Common myeloid progenitor, CD34-positive (primary cell): Measurements from ENCODE around the gene CHMP4B.

ENCODE experiments used
- CTCF ChIA-PET: fragments of 350-600 bp; sonication (Branson Sonifier 250); formaldehyde crosslinking; loops from one replicate; lab custom pipeline; 2021; ENCODE audit warnings: antibody characterized with exemption; lab: Charles Lee
- POLR2A ChIA-PET: fragments of 350-600 bp; sonication (Branson Sonifier 250); formaldehyde crosslinking; loops from one replicate; lab custom pipeline; 2021; ENCODE audit warnings: antibody characterized with exemption; lab: Charles Lee
- DNase-seq, 3 donors: peaks; one replicate each; pipeline versions ENCODE4 v3.0.0 to v3.0.0-alpha.2; 2013
- H3K27ac ChIP-seq, 2 experiments: 1 replicate in 1 of 2; 2 replicates in 1 of 2; pipeline ENCODE4 v1.7.0; 2013; ENCODE audit warnings: inconsistent platforms in 2 of 2, low read length in 2 of 2, mild to moderate bottlenecking in 2 of 2, low read depth in 1 of 2, moderate library complexity in 1 of 2; ENCODE audit not compliant: severe bottlenecking in 2 of 2, insufficient read depth in 1 of 2, poor library complexity in 1 of 2
- H3K27me3 ChIP-seq, 5 experiments: replicated peaks in 2 of 5; 1 replicate in 3 of 5; 2 replicates in 2 of 5; pipeline versions ENCODE4 v1.6.1 to v1.7.0; 2013; ENCODE audit warnings: low read length in 4 of 5, mild to moderate bottlenecking in 2 of 5, moderate library complexity in 2 of 5, inconsistent platforms in 1 of 5; ENCODE audit not compliant: insufficient read depth in 5 of 5, control insufficient read depth in 4 of 5
- H3K36me3 ChIP-seq, 4 experiments: 1 replicate in 2 of 4; 2 replicates in 2 of 4; pipeline versions ENCODE4 v1.6.1 to v1.7.0; 2013; ENCODE audit warnings: low read length in 3 of 4, control low read depth in 1 of 4, mild to moderate bottlenecking in 1 of 4; ENCODE audit not compliant: control insufficient read depth in 4 of 4, insufficient read depth in 4 of 4
- H3K4me1 ChIP-seq, 4 experiments: 1 replicate in 3 of 4; 2 replicates in 1 of 4; pipeline versions ENCODE4 v1.6.1 to v1.7.1; 2013; ENCODE audit warnings: low read length in 3 of 4, mild to moderate bottlenecking in 3 of 4, control low read depth in 1 of 4, inconsistent platforms in 1 of 4, moderate library complexity in 1 of 4; ENCODE audit not compliant: control insufficient read depth in 4 of 4, insufficient read depth in 4 of 4; ENCODE audit errors: control extremely low read depth in 1 of 4
- H3K4me3 ChIP-seq, 7 experiments: 1 replicate in 4 of 7; 2 replicates in 3 of 7; pipeline versions ENCODE4 v1.5.1 to v1.7.0; 2013; ENCODE audit warnings: mild to moderate bottlenecking in 7 of 7, low read length in 6 of 7, moderate library complexity in 6 of 7, inconsistent platforms in 2 of 7, low read depth in 2 of 7, control low read depth in 1 of 7; ENCODE audit not compliant: insufficient read depth in 4 of 7, control insufficient read depth in 1 of 7; ENCODE audit errors: extremely low read depth in 1 of 7
- H3K9me3 ChIP-seq, 5 experiments: 1 replicate in 4 of 5; 2 replicates in 1 of 5; pipeline versions ENCODE4 v1.6.1 to v1.7.1; 2013; ENCODE audit warnings: low read length in 4 of 5, mild to moderate bottlenecking in 2 of 5, inconsistent platforms in 1 of 5, low read depth in 1 of 5, moderate library complexity in 1 of 5; ENCODE audit not compliant: control insufficient read depth in 4 of 5, insufficient read depth in 2 of 5; ENCODE audit errors: control extremely low read depth in 1 of 5
- WGBS: methylation state at CpG from one replicate; pipeline ENCODE4 v1.1.5; 2013; ENCODE audit not compliant: insufficient coverage; 5-methylcytosine and 5-hydroxymethylcytosine counted together

Gene CHMP4B

DNA sequence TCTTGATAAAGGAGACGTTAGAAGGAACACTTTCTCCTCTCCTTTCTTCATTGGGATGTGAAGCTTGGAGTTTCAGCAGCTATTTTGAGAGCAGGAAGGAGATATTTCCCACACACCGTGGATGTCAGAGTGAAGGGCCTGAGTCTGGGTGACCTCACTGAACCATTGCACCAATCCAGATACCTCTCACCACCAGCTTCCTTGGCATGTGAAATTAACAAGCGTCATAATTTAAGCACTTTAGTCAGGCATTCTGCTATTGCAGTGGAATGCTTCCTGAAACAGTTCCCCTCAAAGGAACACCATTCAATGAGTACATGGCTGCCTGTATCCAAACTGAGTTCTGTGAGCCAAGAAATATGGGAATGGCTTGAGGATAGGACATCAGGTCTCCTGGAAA, 83.7 kb downstream of the CHMP4B start:
- 58% methylated on average over 2 of the region's 3 CpGs for WGBS
- Histone ChIP-seq H3K4me3 (no peak overlapping the region), H3K9me3 (peaks cover 0 to 13% (median 0%) of the 10 kb centered on the region in 5 experiments), H3K27ac (no peak overlapping the region), H3K27me3 (peaks cover 0 to 14% (median 6%) of the 10 kb centered on the region in 5 experiments), H3K36me3 (no peaks in the 10 kb centered on the region), H3K4me1 (no peaks in the 10 kb centered on the region)
- POLR2A ChIA-PET, result no interaction called here
- no peak for DNase-seq
- CTCF ChIA-PET, result no interaction called here

DNA sequence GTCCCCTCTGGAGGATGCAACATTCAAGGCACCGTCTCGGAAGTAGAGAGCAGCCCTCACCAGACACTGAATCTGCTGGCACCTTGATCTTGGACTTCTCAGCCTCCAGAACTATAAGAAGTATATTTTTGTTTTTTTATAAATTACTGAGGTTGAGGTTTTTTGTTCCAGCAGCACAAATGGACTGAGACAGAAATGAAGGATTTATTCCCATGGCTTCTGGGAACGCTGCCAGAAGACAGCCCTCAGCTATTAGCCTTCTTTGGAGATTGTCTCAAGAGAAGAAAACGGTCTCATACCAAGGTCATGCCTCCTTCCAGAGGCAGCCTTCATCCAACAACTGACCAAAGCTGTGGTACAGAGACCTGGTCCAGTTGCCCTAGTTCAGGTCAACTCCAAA, 85.4 kb downstream of the CHMP4B start:
- 58% methylated on average over 2 of the region's 4 CpGs for WGBS
- ChIA-PET POLR2A (no interaction called here), CTCF (interaction anchor here (1.6 kb wide), 1 partner anchor 36 kb away, joined by 5 read pairs; no protein-coding TSS in a partner anchor)
- Histone ChIP-seq H3K36me3 (no peaks in the 10 kb centered on the region), H3K4me3 (no peak overlapping the region), H3K9me3 (peaks cover 0 to 3% (median 0%) of the 10 kb centered on the region in 5 experiments), H3K27me3 (peaks cover 0 to 14% (median 10%) of the 10 kb centered on the region in 5 experiments), H3K27ac (no peak overlapping the region), H3K4me1 (no peaks in the 10 kb centered on the region)
- no peak for DNase-seq

DNA sequence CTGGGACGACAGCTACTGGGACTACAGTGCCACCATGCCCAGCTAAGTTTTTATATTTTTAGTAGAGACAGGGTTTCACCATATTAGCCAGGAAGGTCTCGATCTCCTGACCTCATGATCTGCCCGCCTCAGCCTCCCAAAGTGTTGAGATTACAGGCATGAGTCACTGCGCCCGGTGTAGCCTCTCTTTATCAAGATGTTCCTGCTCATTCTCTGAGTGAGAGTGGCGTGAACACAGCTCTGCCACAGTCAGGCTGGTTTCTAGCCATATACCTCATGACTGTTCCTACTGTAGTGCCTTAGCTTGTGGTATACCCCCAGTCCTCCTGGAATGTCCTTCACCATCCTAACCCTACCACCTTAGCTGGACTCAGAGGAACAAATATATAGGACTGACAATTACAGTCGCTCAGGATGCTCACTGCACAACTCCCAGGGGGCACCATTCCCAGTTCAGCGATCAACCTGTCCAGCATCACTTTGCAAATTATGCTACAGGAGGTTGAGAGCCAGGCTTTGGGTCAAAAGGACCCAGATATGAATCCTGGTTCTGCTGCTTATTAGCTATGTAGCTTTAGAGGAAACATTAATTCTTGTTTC, 86.3 kb downstream of the CHMP4B start:
- no peaks in the 10 kb centered on the region for H3K36me3 ChIP-seq
- peaks cover 0 to 14% (median 10%) of the 10 kb centered on the region in 5 experiments for H3K27me3 ChIP-seq
- POLR2A ChIA-PET, result no interaction called here
- no peaks in the 10 kb centered on the region for H3K4me1 ChIP-seq
- H3K27ac ChIP-seq, result no peak overlapping the region
- peaks cover 0 to under 1% (median 0%) of the 10 kb centered on the region in 5 experiments for H3K9me3 ChIP-seq
- WGBS, result 95% methylated on average over 8 of the region's 8 CpGs
- H3K4me3 ChIP-seq, result no peak overlapping the region
- DNase-seq, result no peak
- CTCF ChIA-PET, result no interaction called here

DNA sequence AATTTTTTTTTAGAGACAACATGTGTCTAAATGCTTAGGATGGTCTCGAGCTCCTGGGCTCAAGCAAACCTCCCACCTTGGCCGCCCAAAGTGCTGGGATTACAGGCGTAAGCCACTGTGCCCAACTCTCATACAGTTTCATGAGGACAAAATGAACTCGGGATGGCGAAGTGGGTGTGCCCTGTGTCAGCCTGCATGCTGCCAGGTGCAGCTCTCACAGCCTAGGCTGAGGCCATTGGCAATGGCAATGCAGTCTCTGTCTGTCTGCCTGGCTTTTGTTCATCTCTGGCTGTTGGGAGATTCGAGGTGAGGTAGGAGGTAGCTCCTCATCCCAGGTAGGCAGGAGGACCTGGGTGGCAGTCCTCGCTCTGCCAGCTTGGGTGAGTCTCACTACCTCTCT, 88.0 kb downstream of the CHMP4B start:
- CTCF ChIA-PET, result interaction anchor here (1.0 to 1.6 kb wide), 2 partner anchors 16 to 21 kb away, joined by 3 read pairs; no protein-coding TSS in a partner anchor
- 96% methylated on average over 7 of the region's 7 CpGs for WGBS

DNA sequence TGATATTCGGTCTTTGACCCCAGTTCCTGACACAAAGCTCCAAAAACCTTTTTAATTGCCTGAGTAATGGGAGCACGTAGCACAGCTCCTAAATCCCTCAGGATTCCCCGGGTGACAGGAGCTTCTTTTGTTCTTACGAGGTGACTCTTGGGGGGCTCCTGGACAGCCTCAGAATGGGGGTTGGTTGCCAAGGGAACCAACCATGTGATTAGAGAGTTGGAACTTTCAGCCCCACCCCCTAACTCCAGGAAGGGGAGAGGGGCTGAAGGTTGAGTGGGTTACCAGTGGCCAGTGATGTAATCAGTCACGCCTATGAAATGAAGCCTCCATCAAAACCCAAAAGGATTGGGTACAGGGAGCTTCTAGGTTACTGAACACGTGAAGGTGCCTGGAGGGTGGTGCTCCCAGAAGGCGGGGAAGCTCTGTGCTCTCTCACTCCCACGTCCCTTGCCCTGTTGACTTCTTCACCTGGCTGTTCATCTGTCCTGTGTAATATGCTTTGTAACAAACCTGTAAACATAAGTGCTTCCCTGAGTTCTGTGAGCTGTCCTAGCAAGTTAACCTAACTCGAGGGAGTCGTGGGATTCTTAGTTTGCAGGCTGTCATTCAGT, 89.5 kb downstream of the CHMP4B start:
- DNase-seq, result no peak
- H3K4me1 ChIP-seq, result no peaks in the 10 kb centered on the region
- ChIA-PET CTCF (interaction anchor here (1.3 kb wide), 1 partner anchor 27 kb away, joined by 3 read pairs; no protein-coding TSS in a partner anchor), POLR2A (no interaction called here)
- no peak overlapping the region for H3K4me3 ChIP-seq
- H3K27me3 ChIP-seq, result peaks cover 0 to 14% (median 7%) of the 10 kb centered on the region in 5 experiments
- H3K27ac ChIP-seq, result no peak overlapping the region
- no peaks in the 10 kb centered on the region for H3K36me3 ChIP-seq
- no peaks in the 10 kb centered on the region for H3K9me3 ChIP-seq
- WGBS, result 70% methylated on average over 4 of the region's 10 CpGs

More for the DNA sequence above, 88.0 kb downstream of the CHMP4B start:
- Histone ChIP-seq H3K27ac (no peak overlapping the region), H3K36me3 (no peaks in the 10 kb centered on the region), H3K4me1 (no peaks in the 10 kb centered on the region), H3K27me3 (peaks cover 0 to 14% (median 10%) of the 10 kb centered on the region in 5 experiments), H3K9me3 (no peaks in the 10 kb centered on the region), H3K4me3 (no peak overlapping the region)
- no peak for DNase-seq
- POLR2A ChIA-PET, result no interaction called here

DNA sequence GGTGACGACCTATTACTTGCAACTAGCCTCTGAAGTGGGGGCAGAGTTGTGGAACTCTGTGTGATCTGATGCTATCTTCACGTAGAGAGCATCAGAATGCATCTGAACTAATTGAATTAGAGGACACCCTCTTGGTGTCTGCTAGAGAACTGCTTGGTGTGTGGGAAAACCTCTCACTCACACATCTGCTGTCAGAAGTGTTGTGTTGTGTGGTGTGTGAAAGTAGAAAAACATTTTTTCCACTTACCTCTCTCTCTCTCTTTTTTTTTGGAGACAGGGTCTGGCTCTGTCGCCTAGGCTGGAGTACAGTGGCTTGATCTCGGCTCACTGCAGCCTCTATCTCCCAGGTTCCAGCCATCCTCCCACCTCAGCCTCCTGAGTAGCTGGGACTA, 90.0 kb downstream of the CHMP4B start:
- H3K27me3 ChIP-seq, result peaks cover 0 to 11% (median 4%) of the 10 kb centered on the region in 5 experiments
- ChIA-PET CTCF (interaction anchor here (1.3 kb wide), 1 partner anchor 28 kb away, joined by 3 read pairs; no protein-coding TSS in a partner anchor), POLR2A (no interaction called here)
- no peaks in the 10 kb centered on the region for H3K36me3 ChIP-seq
- H3K4me1 ChIP-seq, result no peaks in the 10 kb centered on the region
- H3K4me3 ChIP-seq, result no peak overlapping the region
- 95% methylated on average over 2 of the region's 4 CpGs for WGBS
- DNase-seq, result no peak
- no peak overlapping the region for H3K27ac ChIP-seq
- no peaks in the 10 kb centered on the region for H3K9me3 ChIP-seq

DNA sequence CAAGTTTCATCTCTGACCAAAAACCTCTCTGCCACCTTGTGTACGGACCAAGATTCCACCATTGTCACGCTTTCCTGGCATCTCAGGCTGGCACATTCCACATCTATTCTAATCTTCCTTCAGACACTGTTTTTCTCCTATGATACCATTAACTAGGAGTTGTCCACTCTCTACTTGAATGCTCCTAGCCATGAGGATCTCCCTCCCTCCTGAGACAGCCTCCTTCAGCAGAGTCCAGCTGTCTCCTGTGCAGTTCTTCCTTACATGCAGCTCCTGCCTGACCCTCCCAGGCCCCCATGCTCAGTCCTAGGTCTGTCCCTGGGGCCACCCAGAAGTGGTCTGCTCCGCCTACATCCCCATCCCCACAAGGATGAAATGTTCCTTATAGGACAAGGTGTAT, 90.9 kb downstream of the CHMP4B start:
- Histone ChIP-seq H3K36me3 (no peaks in the 10 kb centered on the region), H3K9me3 (no peaks in the 10 kb centered on the region), H3K4me1 (no peaks in the 10 kb centered on the region), H3K27me3 (peaks cover 0 to 7% (median 3%) of the 10 kb centered on the region in 5 experiments), H3K27ac (no peak overlapping the region), H3K4me3 (no peak overlapping the region)
- POLR2A ChIA-PET, result no interaction called here
- CTCF ChIA-PET, result no interaction called here
- 100% methylated on average over 2 of the region's 3 CpGs for WGBS
- no peak for DNase-seq
